NCI-H146 (cell line): Measurements from ENCODE around the gene SYT7.
"Not testable (repeated sequence)": the region's sequence is repeated elsewhere in the genome, so short reads cannot be mapped to it uniquely, and the experiment has no call there.

Experiments used
- DNase-seq: peaks from one replicate; lab custom pipeline; 2025; lab: John Stamatoyannopoulos, UW

The SYT7 gene

GRCh38 chr11:61476371-61476770 is 104.5 kb downstream of the SYT7 start:
- DNase-seq = no peak

GRCh38 chr11:61475433-61475832 is 105.4 kb downstream of the SYT7 start:
- DNase-seq = no peak

- DNase-seq = no peak
Measured at GRCh38 chr11:61474013-61474643, 106.7 kb downstream of the SYT7 start.

- no peak for DNase-seq
Measured at GRCh38 chr11:61473370-61474012, 107.4 kb downstream of the SYT7 start.

GRCh38 chr11:61472868-61473267 is 108.0 kb downstream of the SYT7 start:
- no peak for DNase-seq

GRCh38 chr11:61472282-61472681 is 108.6 kb downstream of the SYT7 start:
- no peak for DNase-seq

- DNase-seq = no peak
Measured at GRCh38 chr11:61468002-61468401, 112.9 kb downstream of the SYT7 start.

- DNase-seq = not testable (repeated sequence)
Measured at GRCh38 chr11:61467602-61468001, 113.3 kb downstream of the SYT7 start.
